Panc1 (cell line): ENCODE measurements around the gene TMEM175. TPM values are rescaled to one million over a fixed set of nuclear protein-coding genes. Genes with fewer than 3 reads are reported as not detected.

Experiments
- ATAC-seq: fragments of 200-7000 bp; cut with Tn5 transposase; 2 replicates; pipeline ENCODE4 v1.9.1; 2020; ENCODE audit warnings: mild to moderate bottlenecking, moderate library complexity
- BruUV-seq: library from RNA; stranded (reverse); fragments of 400-500 nt; replicated peaks from 2 replicates; lab custom pipeline; 2021; lab: Mats Ljungman, UMichigan
- CTCF ChIA-PET: fragments of 300-600 bp; sonication (Branson Sonifier 250); formaldehyde crosslinking; loops from one replicate; lab custom pipeline; 2022; ENCODE audit warnings: antibody characterized with exemption; lab: Charles Lee
- POLR2A ChIA-PET: fragments of 300-600 bp; sonication (Branson Sonifier 250); formaldehyde crosslinking; loops from one replicate; lab custom pipeline; 2022; ENCODE audit warnings: antibody characterized with exemption; lab: Charles Lee
- DNase-seq: peaks from one replicate; pipeline ENCODE4 v3.0.0-alpha.2; 2010; ENCODE audit warnings: low read depth, low spot score
- H3K27ac ChIP-seq: 2 replicates; pipeline ENCODE4 v1.5.1; 2011; ENCODE audit warnings: mild to moderate bottlenecking, low read length, inconsistent platforms
- H3K27me3 ChIP-seq: fragments of 200-500 bp; sonication (Bioruptor generic); 2 replicates; pipeline ENCODE4 v1.6.0; 2014; ENCODE audit warnings: low read length, inconsistent platforms; ENCODE audit not compliant: control insufficient read depth, insufficient read depth
- H3K36me3 ChIP-seq: fragments of 200-500 bp; sonication (Bioruptor generic); 2 replicates; pipeline ENCODE4 v1.5.1; 2014; ENCODE audit warnings: inconsistent platforms, mild to moderate bottlenecking, low read length, moderate library complexity; ENCODE audit not compliant: control insufficient read depth, insufficient read depth
- H3K4me1 ChIP-seq: 2 replicates; pipeline ENCODE4 v1.5.1; 2011; ENCODE audit warnings: inconsistent platforms, mild to moderate bottlenecking, low read length, moderate library complexity; ENCODE audit not compliant: control insufficient read depth, insufficient read depth
- H3K4me3 ChIP-seq, 2 experiments: 2 replicates each; pipeline ENCODE4 v1.5.1; 2011 to 2012; ENCODE audit warnings: low read depth in 2 of 2, low read length in 2 of 2, mild to moderate bottlenecking in 2 of 2, inconsistent platforms in 1 of 2, moderate library complexity in 1 of 2
- H3K9me3 ChIP-seq: fragments of 200-500 bp; sonication (Bioruptor generic); 2 replicates; pipeline ENCODE4 v1.5.1; 2014; ENCODE audit warnings: low read depth, mild to moderate bottlenecking, inconsistent platforms, low read length, moderate library complexity; ENCODE audit not compliant: control insufficient read depth, insufficient read depth
- POLR2AphosphoS5 ChIP-seq: IDR thresholded peaks from 2 replicates; pipeline ENCODE4 v1.6.1; 2012; ENCODE audit warnings: mild to moderate bottlenecking, low read depth, low read length, moderate library complexity
- SIN3A ChIP-seq: IDR thresholded peaks from 2 replicates; pipeline ENCODE4 v1.6.1; 2012; ENCODE audit warnings: low read depth, mild to moderate bottlenecking, low read length, moderate library complexity, borderline replicate concordance; ENCODE audit not compliant: insufficient read depth
- TCF7L2 ChIP-seq: IDR thresholded peaks from 2 replicates; pipeline ENCODE4 v1.6.1; 2011; ENCODE audit warnings: mild to moderate bottlenecking, low read depth, low read length, inconsistent platforms
- in situ Hi-C: cut with HindIII; loops from 2 replicates; pipeline ENCODE4 v1.10.0; 2016; ENCODE audit warnings: low sequenced_read_pairs, low pct_unique_long_range_greater_than_20kb
- intact Hi-C: fragments of 100-400 bp; cut with micrococcal nuclease; formaldehyde crosslinking; loops from one replicate; pipeline ENCODE4 v1.10.0; 2022; ENCODE audit not compliant: unreplicated experiment
- total RNA-seq: library from RNA; stranded (reverse); gene quantifications from one replicate; pipeline ENCODE4 v1.2.1, GENCODE V29; 2021; ENCODE audit not compliant: unreplicated experiment
- TF ChIP-seq, protein P1 (sequence below): fragments of 450-650 bp; IDR thresholded peaks from 2 replicates; pipeline ENCODE4 v1.5.1; 2017; ENCODE audit warnings: mild to moderate bottlenecking
- TF ChIP-seq, protein P2 (sequence below), 2 experiments: IDR thresholded peaks; 2 replicates each; pipeline ENCODE4 v1.6.1; 2011 to 2012; ENCODE audit warnings: low read depth in 2 of 2, control low read depth in 1 of 2, low read length in 1 of 2, mild to moderate bottlenecking in 1 of 2, moderate library complexity in 1 of 2; ENCODE audit not compliant: insufficient read depth in 1 of 2

Gene TMEM175
- total RNA-seq, 1 experiment from 2014 or later: 21.8 TPM

DNA sequence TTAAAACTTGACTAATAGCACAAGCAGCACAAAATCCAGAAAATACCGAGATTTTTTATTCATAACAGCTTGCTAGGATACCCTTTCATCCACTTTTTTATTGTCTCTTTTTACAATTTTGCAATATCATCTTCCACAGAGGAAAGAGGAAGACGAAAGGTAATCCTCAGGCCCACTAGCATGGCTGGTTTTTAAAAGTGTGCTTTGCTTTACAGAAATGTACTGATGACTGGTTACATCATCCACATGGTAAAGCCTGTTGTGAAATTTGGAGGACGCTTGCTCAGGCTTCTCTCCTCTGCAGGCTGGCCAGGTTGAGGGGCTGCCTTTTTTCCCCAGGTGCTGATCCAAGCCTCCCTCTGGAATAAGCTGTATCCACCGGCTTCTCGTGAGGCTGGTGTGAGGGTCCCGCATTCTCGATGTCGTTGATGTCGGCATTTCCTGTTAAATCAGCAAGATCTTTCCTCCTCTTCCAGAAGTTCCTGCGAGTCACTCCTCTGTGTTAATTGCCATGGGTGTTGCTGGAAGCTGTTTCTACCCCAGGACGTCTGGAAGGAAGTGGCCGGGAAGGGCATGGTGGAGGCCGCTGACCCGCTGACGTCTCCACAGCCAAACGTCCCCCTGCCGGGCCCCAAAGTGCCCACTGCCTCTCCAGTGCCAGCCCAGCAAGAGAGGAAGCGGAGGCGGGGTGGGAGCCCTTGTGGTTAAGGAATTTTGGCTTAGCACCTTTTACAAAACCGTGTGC lies 46.9 kb downstream of the TMEM175 start:
- no TSS peak for BruUV-seq
- CTCF ChIA-PET: no interaction called here
- no peaks in the 10 kb centered on the region for H3K9me3 ChIP-seq
- no peaks in the 10 kb centered on the region for H3K36me3 ChIP-seq
- intact Hi-C loops (no loop called here), in situ Hi-C loops (no loop called here)
- H3K27me3 ChIP-seq: no peaks in the 10 kb centered on the region
- no peak overlapping the region; the same call in 1 of the 2 replicates for H3K27ac ChIP-seq
- POLR2A ChIA-PET: no interaction called here
- H3K4me3 ChIP-seq: no peak overlapping the region
- ATAC-seq (no peak), DNase-seq (no peak)
- no peak for TF ChIP-seq SIN3A
- TF ChIP-seq, protein P1, sequence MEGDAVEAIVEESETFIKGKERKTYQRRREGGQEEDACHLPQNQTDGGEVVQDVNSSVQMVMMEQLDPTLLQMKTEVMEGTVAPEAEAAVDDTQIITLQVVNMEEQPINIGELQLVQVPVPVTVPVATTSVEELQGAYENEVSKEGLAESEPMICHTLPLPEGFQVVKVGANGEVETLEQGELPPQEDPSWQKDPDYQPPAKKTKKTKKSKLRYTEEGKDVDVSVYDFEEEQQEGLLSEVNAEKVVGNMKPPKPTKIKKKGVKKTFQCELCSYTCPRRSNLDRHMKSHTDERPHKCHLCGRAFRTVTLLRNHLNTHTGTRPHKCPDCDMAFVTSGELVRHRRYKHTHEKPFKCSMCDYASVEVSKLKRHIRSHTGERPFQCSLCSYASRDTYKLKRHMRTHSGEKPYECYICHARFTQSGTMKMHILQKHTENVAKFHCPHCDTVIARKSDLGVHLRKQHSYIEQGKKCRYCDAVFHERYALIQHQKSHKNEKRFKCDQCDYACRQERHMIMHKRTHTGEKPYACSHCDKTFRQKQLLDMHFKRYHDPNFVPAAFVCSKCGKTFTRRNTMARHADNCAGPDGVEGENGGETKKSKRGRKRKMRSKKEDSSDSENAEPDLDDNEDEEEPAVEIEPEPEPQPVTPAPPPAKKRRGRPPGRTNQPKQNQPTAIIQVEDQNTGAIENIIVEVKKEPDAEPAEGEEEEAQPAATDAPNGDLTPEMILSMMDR: no peak
- no peak for TF ChIP-seq TCF7L2
- no peak for TF ChIP-seq POLR2AphosphoS5
- TF ChIP-seq, protein P2, sequence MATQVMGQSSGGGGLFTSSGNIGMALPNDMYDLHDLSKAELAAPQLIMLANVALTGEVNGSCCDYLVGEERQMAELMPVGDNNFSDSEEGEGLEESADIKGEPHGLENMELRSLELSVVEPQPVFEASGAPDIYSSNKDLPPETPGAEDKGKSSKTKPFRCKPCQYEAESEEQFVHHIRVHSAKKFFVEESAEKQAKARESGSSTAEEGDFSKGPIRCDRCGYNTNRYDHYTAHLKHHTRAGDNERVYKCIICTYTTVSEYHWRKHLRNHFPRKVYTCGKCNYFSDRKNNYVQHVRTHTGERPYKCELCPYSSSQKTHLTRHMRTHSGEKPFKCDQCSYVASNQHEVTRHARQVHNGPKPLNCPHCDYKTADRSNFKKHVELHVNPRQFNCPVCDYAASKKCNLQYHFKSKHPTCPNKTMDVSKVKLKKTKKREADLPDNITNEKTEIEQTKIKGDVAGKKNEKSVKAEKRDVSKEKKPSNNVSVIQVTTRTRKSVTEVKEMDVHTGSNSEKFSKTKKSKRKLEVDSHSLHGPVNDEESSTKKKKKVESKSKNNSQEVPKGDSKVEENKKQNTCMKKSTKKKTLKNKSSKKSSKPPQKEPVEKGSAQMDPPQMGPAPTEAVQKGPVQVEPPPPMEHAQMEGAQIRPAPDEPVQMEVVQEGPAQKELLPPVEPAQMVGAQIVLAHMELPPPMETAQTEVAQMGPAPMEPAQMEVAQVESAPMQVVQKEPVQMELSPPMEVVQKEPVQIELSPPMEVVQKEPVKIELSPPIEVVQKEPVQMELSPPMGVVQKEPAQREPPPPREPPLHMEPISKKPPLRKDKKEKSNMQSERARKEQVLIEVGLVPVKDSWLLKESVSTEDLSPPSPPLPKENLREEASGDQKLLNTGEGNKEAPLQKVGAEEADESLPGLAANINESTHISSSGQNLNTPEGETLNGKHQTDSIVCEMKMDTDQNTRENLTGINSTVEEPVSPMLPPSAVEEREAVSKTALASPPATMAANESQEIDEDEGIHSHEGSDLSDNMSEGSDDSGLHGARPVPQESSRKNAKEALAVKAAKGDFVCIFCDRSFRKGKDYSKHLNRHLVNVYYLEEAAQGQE (IDR thresholded peaks at IDR 0.05; ENCODE audit: insufficient read depth in 1 of 2, low read depth in 2 of 2, low read length in 1 of 2): no peak
- H3K4me1 ChIP-seq: 0 out of 2 replicates have a peak, but pooled peaks cover 3% of the 10 kb centered on the region

DNA sequence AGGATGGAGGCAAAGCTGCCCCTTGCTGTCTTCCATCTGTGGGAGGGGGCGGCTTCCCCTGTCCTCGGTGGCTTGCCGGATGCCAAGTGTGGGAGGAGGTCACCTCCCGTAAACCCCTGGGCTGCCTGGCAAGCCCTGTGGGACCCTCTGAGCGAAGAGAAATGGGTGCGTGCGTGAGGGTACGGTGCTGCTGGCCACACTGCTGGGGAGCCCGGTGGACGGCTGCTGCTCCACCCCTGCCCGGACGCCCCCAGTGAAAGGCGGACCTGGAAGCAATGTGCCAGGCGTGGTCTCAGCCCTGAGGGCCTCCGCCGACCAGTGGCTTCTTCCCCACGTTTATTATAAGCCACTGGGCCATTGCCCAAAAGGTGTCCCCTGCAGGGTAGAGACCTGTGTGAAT lies 50.0 kb downstream of the TMEM175 start:
- DNase-seq (no peak), ATAC-seq (no peak)
- intact Hi-C loops: no loop called here
- TF ChIP-seq SIN3A (no peak), TCF7L2 (no peak), POLR2AphosphoS5 (no peak)
- TF ChIP-seq, protein P2 (IDR thresholded peaks at IDR 0.05; ENCODE audit: insufficient read depth in 1 of 2, low read depth in 2 of 2, low read length in 1 of 2): no peak
- TF ChIP-seq, protein P1: no peak
- H3K27me3 ChIP-seq: no peaks in the 10 kb centered on the region
- no peak overlapping the region for H3K27ac ChIP-seq
- BruUV-seq: no TSS peak
- no peaks in the 10 kb centered on the region for H3K36me3 ChIP-seq
- no peaks in the 10 kb centered on the region for H3K9me3 ChIP-seq
- no peak overlapping the region for H3K4me3 ChIP-seq
- H3K4me1 ChIP-seq: peaks cover 9% of the 10 kb centered on the region
- ChIA-PET CTCF (no interaction called here), POLR2A (no interaction called here)
- in situ Hi-C loops: no loop called here
